Activated naive CD4-positive, alpha-beta T cell treated with anti-CD3 and anti-CD28 coated beads, Interleukin-2, amount 50 U/mL, for 24 hours (primary cell): ENCODE results near the gene GALNT5.

Experiments used
- H3K27ac Mint-ChIP-seq: one replicate; pipeline ENCODE4 v1.8.0; 2021; ENCODE audit warnings: mild to moderate bottlenecking, mixed read lengths
- H3K27me3 Mint-ChIP-seq: one replicate; pipeline ENCODE4 v1.8.0; 2021; ENCODE audit warnings: mixed read lengths
- H3K36me3 Mint-ChIP-seq: one replicate; pipeline ENCODE4 v1.8.0; 2021; ENCODE audit warnings: mixed read lengths
- H3K4me1 Mint-ChIP-seq: one replicate; pipeline ENCODE4 v1.8.0; 2021; ENCODE audit warnings: mixed read lengths
- H3K4me3 Mint-ChIP-seq: one replicate; pipeline ENCODE4 v1.8.0; 2021; ENCODE audit warnings: mild to moderate bottlenecking, mixed read lengths
- H3K9me3 Mint-ChIP-seq: one replicate; pipeline ENCODE4 v1.8.0; 2021; ENCODE audit warnings: mixed read lengths

The GALNT5 gene

DNA sequence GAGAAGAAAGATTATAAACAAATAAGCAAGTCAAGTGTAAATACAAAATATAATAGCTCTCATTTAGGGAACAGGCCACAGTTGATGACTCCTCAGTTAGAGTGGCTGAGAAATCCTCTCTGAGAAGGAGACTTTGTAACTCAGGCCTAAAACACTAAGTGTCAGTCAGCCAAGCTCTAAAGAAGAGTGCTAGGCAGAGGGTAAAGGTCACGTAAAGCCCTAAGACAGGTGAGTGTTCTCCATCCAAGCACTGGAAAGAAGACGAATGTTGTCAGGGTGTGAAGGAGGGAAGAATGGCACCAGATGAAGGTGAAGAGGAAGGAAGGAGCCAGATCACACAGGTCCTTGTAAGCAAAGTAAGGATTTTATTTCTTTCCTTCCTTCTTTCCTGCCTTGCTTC is 43.8 kb downstream of the GALNT5 start:
- Mint-ChIP-seq H3K27me3 (no peaks in the 10 kb centered on the region), H3K4me3 (no peak overlapping the region), H3K4me1 (peaks cover 13% of the 10 kb centered on the region), H3K36me3 (no peaks in the 10 kb centered on the region), H3K27ac (no peak overlapping the region), H3K9me3 (no peaks in the 10 kb centered on the region)

DNA sequence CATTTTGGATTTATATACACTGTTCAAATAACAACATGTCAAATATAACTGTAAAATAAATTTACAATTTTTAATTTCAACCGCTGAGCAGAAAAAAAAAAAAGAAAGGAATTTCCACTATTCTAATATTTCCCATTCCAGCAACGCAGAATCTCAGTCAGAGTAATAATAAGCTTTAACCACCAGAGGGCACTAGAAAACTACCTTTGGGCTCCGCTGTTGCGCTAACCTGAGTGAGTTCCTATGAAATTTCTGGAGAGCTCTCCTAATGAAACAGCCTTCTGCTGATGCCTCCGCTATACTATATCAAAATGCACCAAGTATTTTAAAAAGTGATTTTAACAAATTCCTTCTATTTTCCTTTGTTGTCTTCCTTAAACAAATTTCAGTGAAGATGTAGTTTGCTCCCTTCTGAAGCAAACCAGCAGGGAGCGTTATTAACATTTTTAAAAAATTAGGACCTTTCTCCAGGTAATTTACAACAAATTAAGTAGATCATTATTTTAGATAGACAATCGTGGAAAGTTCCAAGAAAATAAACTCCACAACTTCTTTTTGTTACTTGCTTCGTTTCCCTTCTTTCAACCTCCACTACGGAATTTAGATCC is 45.1 kb downstream of the GALNT5 start:
- Mint-ChIP-seq H3K4me1 (peaks cover 26% of the 10 kb centered on the region), H3K27ac (no peak overlapping the region), H3K36me3 (no peaks in the 10 kb centered on the region), H3K9me3 (no peaks in the 10 kb centered on the region), H3K27me3 (no peaks in the 10 kb centered on the region), H3K4me3 (no peak overlapping the region)

DNA sequence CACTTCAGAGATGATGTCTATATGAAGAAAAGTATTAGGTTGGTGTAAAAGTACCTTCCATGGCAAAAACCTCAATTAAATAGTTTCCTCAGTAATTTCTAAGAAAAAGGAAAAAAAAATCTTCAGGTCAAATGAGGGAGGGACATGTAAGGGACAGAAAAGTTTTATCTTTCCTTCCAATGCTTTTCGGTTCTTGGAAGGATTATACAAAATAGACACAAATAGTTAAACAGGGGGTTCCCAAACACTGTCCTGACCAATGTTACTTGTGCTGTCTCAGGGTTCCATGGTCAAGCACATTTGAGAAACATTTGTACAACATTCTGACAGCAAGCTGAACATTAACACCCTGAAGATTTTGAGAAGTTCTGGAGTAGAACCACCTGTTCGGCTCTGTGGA is 46.1 kb downstream of the GALNT5 start:
- H3K9me3 Mint-ChIP-seq = no peaks in the 10 kb centered on the region
- H3K27ac Mint-ChIP-seq = no peak overlapping the region
- peaks cover 26% of the 10 kb centered on the region for H3K4me1 Mint-ChIP-seq
- H3K4me3 Mint-ChIP-seq = no peak overlapping the region
- H3K27me3 Mint-ChIP-seq = no peaks in the 10 kb centered on the region
- H3K36me3 Mint-ChIP-seq = no peaks in the 10 kb centered on the region

DNA sequence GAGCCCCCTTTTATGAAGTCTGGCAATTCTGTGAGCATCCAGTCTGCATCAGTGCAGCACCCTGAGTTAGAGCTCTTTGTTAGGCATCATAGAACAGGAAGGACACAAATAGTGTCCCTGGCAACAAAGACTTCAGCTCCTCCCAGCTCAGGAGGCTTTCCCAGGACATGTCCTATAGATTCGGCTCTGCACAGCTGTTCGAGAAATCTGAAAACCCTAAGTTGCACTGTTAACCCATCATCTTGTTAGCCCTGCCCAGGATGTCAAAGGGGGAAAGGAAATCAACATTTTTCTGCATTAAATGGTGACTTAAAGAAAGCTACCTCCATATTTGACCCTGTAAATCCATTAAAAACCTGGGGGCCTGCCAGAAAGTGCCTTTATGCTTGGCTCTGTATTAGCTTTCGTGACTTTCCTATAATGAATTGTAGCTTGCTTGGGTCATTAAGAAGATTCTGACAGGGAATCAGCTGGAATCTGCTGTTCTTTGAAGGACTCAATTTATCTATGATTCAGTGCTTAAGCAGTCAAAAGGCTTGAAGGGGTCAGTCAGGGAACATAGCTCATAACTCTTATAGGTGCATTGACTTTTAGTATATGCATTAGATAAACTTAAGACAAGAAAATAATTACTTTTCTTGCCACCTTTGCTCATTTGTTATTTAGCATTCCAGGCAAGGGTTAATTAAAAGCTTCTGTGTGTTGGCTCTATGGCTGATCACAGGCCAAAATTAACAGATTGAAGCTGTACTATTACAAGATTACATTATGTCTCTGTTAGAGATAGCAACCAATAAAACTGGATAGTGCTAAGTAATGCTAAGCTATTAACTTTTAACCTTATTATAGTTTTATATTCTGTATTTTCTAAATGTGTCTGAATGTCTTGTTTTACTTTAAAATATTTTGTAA is 47.6 kb downstream of the GALNT5 start:
- Mint-ChIP-seq H3K4me3 (no peak overlapping the region), H3K27ac (no peak overlapping the region), H3K9me3 (no peaks in the 10 kb centered on the region), H3K36me3 (no peaks in the 10 kb centered on the region), H3K4me1 (peaks cover 26% of the 10 kb centered on the region), H3K27me3 (no peaks in the 10 kb centered on the region)

DNA sequence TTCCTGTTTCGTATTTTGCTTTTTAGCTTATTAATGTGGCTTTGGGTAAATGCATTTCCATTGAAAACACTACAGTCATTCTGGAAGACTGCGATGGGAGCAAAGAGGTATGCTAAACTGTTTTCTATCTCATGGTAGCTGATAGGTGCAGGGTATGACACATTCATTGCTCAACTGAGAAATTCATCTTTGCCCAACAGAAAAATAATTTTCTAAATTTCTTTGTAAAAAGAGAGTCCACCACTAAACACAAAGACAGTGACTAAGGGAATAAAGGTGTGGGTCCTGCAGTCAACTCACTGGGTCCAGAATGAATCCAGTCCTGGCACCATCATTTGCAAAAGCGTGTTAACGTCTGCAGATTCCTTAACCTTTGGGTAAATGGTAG is 48.2 kb downstream of the GALNT5 start:
- Mint-ChIP-seq H3K27ac (no peak overlapping the region), H3K4me3 (no peak overlapping the region), H3K9me3 (no peaks in the 10 kb centered on the region), H3K4me1 (peaks cover 26% of the 10 kb centered on the region), H3K27me3 (no peaks in the 10 kb centered on the region), H3K36me3 (no peaks in the 10 kb centered on the region)

DNA sequence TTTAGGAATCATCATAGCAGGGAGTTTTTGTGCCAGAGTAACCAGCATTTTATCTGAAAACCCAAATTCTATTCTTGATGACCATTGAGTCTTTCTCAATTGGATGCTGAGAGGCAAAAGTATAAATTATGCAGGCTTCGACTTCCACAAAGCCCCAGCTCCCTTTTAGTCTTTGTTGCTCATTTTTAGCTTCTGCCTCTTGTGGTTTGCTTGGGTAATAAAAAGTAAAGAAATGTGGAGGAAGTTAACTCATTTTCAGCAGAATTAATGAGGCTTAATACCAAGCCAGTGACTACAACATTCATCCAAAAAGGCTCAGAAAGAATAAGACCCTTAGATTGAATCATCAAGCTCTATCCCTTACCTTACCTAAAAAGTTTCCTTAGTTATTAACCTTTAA is 49.5 kb downstream of the GALNT5 start:
- peak overlapping the region; percentile 51 for H3K27ac Mint-ChIP-seq

DNA sequence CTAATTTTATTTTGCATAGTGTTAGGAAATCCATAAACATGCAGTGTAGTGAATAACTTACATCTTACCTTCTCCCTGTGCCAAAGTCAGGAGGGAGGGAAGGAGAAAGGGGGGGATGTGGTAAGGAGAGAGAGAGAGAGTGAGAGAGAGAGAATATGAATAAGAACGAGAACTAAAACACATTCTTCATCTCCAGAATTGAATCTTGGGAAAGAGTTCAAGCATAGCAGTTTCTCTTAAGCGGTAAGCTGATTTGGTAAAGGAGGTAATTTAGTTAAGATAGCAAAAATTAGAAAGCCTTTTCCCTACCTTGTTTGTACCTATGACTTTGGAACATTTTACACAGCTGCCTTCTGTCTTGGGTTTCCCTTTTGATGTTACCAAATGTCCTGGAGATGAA is 52.4 kb downstream of the GALNT5 start:
- Mint-ChIP-seq H3K4me1 (peaks cover 31% of the 10 kb centered on the region), H3K27me3 (no peaks in the 10 kb centered on the region), H3K36me3 (no peaks in the 10 kb centered on the region), H3K9me3 (no peaks in the 10 kb centered on the region), H3K4me3 (no peak overlapping the region), H3K27ac (peak overlapping the region; percentile 49)

More for the DNA sequence above, 49.5 kb downstream of the GALNT5 start:
- Mint-ChIP-seq H3K27me3 (no peaks in the 10 kb centered on the region), H3K9me3 (no peaks in the 10 kb centered on the region), H3K4me1 (peaks cover 31% of the 10 kb centered on the region), H3K4me3 (no peak overlapping the region), H3K36me3 (no peaks in the 10 kb centered on the region)

DNA sequence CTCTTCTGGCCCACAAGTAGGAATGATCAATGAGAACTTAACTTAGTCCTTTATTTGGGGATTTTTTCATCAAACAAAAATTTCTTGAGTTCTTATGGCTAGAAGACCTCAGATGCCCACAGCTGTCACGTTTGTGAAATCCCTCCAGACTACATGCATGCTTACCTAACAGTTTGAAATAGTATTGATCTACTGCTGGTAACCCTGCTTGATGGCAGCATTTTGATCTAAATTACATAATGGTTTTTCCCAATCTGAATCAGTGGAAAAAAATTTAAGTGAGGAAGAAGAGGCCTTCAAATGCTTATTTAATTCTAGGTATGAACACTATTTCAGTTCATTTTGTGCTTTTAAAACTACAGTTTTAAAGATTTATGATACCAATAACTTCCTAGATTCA is 54.2 kb downstream of the GALNT5 start:
- peak overlapping the region; percentile 41 for H3K27ac Mint-ChIP-seq
- no peaks in the 10 kb centered on the region for H3K27me3 Mint-ChIP-seq

DNA sequence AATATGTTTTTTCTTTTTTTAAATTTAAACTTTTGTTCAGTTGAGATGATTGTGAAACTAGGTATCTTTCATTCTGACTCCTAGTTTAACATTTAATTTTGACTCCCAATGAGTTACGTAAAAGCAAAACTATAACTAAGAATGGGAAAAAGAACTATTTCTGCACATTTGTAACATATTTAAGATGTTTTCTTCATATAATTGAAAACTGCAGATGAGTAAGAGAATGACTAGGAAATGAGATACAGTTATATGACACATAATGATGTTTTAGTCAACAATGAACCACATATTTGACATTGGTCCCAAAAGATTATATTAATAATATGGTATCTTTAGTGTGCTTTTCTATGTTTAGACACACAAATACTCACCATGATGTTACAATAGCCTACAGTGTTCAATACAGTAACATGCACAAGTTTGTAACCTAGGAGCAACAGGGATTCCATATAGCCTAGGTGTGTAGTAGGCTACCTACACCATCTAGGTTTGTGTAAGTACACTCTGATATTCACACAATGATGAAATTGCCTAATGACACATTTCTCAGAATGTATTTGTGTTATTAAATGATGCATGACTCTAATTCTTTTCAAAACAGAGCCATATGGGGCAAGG is 55.5 kb downstream of the GALNT5 start:
- Mint-ChIP-seq H3K4me1 (peaks cover 13% of the 10 kb centered on the region), H3K27me3 (no peaks in the 10 kb centered on the region), H3K27ac (no peak overlapping the region), H3K4me3 (no peak overlapping the region), H3K9me3 (no peaks in the 10 kb centered on the region), H3K36me3 (peaks cover 2% of the 10 kb centered on the region)

More for the DNA sequence above, 54.2 kb downstream of the GALNT5 start:
- no peaks in the 10 kb centered on the region for H3K9me3 Mint-ChIP-seq
- H3K36me3 Mint-ChIP-seq = peaks cover 2% of the 10 kb centered on the region
- H3K4me3 Mint-ChIP-seq = no peak overlapping the region
- H3K4me1 Mint-ChIP-seq = peaks cover 22% of the 10 kb centered on the region

DNA sequence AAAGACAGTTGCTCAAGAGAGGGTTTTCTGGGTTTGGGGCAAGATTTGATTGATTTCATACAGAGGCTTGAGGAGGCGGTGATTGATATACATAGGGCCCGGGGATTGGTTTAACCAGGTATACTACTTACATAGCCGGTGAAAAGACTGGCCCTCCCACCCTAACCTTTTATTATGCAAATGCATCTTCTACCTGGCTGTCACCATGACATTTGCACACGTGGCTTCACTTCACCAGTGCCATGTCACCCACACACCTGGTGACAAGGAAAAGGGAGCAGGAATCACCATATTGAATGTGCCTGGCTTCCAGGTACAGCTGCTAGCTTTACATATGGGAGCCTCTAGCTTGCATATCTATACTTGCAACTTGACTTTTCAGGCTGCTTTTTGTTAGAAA is 58.4 kb downstream of the GALNT5 start:
- Mint-ChIP-seq H3K27ac (no peak overlapping the region), H3K36me3 (peaks cover 6% of the 10 kb centered on the region), H3K27me3 (no peaks in the 10 kb centered on the region), H3K4me1 (peaks cover 13% of the 10 kb centered on the region), H3K9me3 (no peaks in the 10 kb centered on the region), H3K4me3 (no peak overlapping the region)

DNA sequence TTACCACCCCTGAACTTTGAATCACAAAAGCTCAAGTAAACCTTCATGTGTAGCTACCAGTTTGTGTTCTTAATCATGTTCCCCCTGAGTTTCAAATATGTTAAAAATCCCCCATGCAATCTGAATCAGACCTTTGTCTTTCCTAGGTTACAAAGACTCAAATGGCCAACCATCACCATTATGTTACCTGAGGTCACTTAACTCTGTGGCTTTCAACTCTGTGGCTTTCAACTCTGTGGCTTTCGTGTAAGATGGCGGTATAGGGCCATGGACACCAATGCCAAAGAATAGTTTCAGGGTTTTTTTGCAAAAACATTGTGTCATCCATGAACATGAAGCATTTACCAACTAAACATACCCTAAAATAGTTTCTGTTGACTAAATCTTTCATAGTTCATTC is 61.4 kb downstream of the GALNT5 start:
- no peak overlapping the region for H3K27ac Mint-ChIP-seq
- no peak overlapping the region for H3K4me3 Mint-ChIP-seq
- no peaks in the 10 kb centered on the region for H3K27me3 Mint-ChIP-seq
- H3K36me3 Mint-ChIP-seq = peaks cover 14% of the 10 kb centered on the region
- H3K4me1 Mint-ChIP-seq = peaks cover 8% of the 10 kb centered on the region
- H3K9me3 Mint-ChIP-seq = no peaks in the 10 kb centered on the region

DNA sequence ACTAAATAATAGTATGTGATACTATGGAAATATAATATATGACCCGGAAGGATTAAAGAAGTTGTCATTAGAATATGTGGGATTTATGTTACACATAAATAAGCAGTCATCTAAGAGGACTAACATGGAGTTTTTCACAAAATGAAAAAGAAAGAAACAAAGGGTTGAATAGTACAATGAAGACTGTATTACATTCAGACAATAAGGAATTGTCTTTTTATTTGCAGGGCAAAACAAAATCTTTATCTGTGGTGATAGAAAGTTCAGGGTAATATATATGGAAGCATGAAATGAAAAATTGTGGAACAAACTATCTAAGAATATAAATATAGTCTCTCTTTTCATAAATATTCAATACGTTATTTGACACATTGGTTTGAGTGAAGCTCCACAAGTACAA is 62.3 kb downstream of the GALNT5 start:
- Mint-ChIP-seq H3K27ac (no peak overlapping the region), H3K27me3 (no peaks in the 10 kb centered on the region), H3K9me3 (no peaks in the 10 kb centered on the region), H3K4me3 (no peak overlapping the region), H3K4me1 (peaks cover 8% of the 10 kb centered on the region), H3K36me3 (peaks cover 14% of the 10 kb centered on the region)

DNA sequence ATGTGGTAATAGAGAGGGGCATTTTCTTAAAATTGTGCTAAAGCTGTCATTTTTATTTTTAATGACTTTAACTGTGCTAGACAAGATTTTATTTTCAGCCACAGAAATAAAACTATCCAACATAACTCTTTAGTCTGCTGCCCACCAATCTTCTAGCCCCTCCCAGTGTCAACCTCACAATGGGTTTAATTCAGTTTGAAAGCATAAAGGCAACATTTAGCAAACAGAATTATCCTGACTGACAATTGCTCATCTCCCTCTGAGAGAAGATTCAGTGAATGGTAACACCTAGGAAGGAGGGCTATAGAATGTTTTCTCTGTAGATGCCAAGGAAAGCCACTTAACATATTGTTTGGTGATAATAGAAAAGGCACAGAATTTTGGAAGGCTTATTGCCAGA is 62.9 kb downstream of the GALNT5 start:
- Mint-ChIP-seq H3K4me3 (no peak overlapping the region), H3K27me3 (no peaks in the 10 kb centered on the region), H3K36me3 (peaks cover 16% of the 10 kb centered on the region)

DNA sequence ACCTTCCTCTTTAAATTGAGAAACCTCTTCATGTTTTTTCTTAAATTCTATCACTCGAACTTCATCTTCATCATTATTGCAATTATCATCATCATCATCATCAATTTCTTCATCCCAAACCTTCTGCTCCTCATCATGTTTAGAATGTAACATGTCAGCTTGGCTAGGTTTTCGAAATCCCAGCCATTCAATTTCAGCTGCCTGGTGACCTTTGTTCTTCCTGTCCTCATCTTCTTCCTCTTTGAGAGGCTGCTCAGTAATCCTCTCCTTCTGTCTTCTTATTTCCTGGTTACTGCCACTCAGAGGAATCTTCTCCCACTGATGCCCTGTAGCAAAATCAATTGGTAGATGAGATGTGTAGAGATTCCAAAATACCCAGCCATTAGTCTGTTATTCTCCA is 64.0 kb downstream of the GALNT5 start:
- no peaks in the 10 kb centered on the region for H3K9me3 Mint-ChIP-seq
- H3K4me1 Mint-ChIP-seq = peaks cover 12% of the 10 kb centered on the region
- H3K27ac Mint-ChIP-seq = peak overlapping the region; percentile 6
- no peaks in the 10 kb centered on the region for H3K27me3 Mint-ChIP-seq
- H3K4me3 Mint-ChIP-seq = no peak overlapping the region
- H3K36me3 Mint-ChIP-seq = peaks cover 15% of the 10 kb centered on the region

More for the DNA sequence above, 62.9 kb downstream of the GALNT5 start:
- Mint-ChIP-seq H3K9me3 (no peaks in the 10 kb centered on the region), H3K4me1 (peaks cover 9% of the 10 kb centered on the region), H3K27ac (no peak overlapping the region)

DNA sequence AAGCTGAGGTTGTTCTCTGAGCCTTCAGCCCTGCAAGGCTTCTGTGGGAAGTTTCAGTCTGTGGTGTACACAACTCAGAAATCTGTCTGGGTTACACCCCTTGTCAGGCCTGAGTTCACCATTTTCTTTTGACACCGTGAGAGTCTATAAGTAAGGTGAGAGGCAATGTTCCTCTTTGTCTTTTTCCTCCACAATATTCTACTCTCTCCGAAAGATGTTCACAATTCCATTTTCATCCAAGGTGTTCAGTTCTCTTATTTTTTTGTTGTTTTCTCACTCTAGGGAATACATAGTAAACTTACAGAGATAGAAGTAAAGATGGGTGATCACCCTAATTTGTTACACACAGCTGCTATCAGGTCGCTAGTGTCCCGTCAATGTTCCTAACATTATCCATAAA is 64.9 kb downstream of the GALNT5 start:
- H3K36me3 Mint-ChIP-seq = peaks cover 15% of the 10 kb centered on the region
- H3K9me3 Mint-ChIP-seq = no peaks in the 10 kb centered on the region
- no peaks in the 10 kb centered on the region for H3K27me3 Mint-ChIP-seq
- H3K4me1 Mint-ChIP-seq = peaks cover 16% of the 10 kb centered on the region
- no peak overlapping the region for H3K27ac Mint-ChIP-seq
- no peak overlapping the region for H3K4me3 Mint-ChIP-seq

DNA sequence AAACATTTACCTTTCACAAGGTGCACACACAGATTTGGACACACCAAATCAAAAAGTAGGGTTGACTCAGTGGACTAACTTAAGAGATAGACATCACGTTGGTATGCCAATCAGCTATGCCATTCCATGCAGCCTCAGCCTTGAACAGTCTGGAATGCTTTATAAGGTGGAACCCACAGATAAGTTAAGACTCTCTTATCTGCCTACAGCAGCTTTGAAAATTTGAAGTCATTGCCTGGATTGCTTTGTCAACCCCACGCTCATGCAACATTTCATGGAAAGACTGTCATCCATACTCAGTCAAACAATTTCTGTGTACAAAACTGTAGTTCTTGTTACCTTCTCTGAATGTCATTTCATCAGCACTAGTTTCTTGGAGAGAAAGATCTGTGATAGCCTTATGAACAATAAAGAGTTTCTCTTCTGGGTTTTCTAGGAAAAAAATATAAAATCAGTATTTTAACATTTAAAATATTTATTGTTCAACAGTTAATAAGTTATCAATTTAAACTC is 66.9 kb downstream of the GALNT5 start:
- Mint-ChIP-seq H3K4me1 (peaks cover 31% of the 10 kb centered on the region), H3K9me3 (peaks cover 4% of the 10 kb centered on the region), H3K36me3 (peaks cover 14% of the 10 kb centered on the region), H3K27ac (no peak overlapping the region), H3K27me3 (no peaks in the 10 kb centered on the region), H3K4me3 (no peak overlapping the region)
